Kidney glomerular epithelial cell (primary cell): ENCODE results near the gene AUH.
A peak's percentile ranks its signal among the peaks of the same experiment; 100 is the strongest.

Experiments
- DNase-seq: peaks from one replicate; lab custom pipeline; 2025; lab: John Stamatoyannopoulos, UW

Gene AUH

GRCh38 chr9:91295357-91295756 lies 66.4 kb downstream of the AUH start:
- DNase-seq, result no peak

- no peak for DNase-seq
Observed at GRCh38 chr9:91291866-91292265, 69.9 kb downstream of the AUH start.

- DNase-seq, result no peak
Observed at GRCh38 chr9:91289244-91289643, 72.5 kb downstream of the AUH start.

GRCh38 chr9:91285729-91286353 lies 75.9 kb downstream of the AUH start:
- DNase-seq, result no peak

- DNase-seq, result no peak
Observed at GRCh38 chr9:91282292-91282691, 79.4 kb downstream of the AUH start.

- no peak for DNase-seq
Observed at GRCh38 chr9:91279296-91280204, 82.2 kb downstream of the AUH start.

- no peak for DNase-seq
Observed at GRCh38 chr9:91276513-91276912, 85.2 kb downstream of the AUH start.

- DNase-seq, result no peak
Observed at GRCh38 chr9:91275655-91276054, 86.1 kb downstream of the AUH start.

GRCh38 chr9:91274949-91275492 lies 86.7 kb downstream of the AUH start:
- peak; percentile 35 for DNase-seq

GRCh38 chr9:91273853-91274552 lies 87.7 kb downstream of the AUH start:
- DNase-seq, result peak; percentile 43

- DNase-seq, result no peak
Observed at GRCh38 chr9:91271156-91271555, 90.6 kb downstream of the AUH start.

GRCh38 chr9:91269907-91270491 lies 91.7 kb downstream of the AUH start:
- no peak for DNase-seq

- no peak for DNase-seq
Observed at GRCh38 chr9:91266448-91266847, 95.3 kb downstream of the AUH start.

- DNase-seq, result no peak
Observed at GRCh38 chr9:91265514-91265913, 96.2 kb downstream of the AUH start.

- DNase-seq, result no peak
Observed at GRCh38 chr9:91261417-91261816, 100.3 kb downstream of the AUH start.

GRCh38 chr9:91259162-91259561 lies 102.6 kb downstream of the AUH start:
- no peak for DNase-seq

GRCh38 chr9:91258451-91258850 lies 103.3 kb downstream of the AUH start:
- DNase-seq, result no peak

- no peak for DNase-seq
Observed at GRCh38 chr9:91256235-91256634, 105.5 kb downstream of the AUH start.

- no peak for DNase-seq
Observed at GRCh38 chr9:91255327-91255726, 106.4 kb downstream of the AUH start.

- no peak for DNase-seq
Observed at GRCh38 chr9:91253488-91253887, 108.2 kb downstream of the AUH start.

- DNase-seq, result no peak
Observed at GRCh38 chr9:91248707-91249106, 113.0 kb downstream of the AUH start.

GRCh38 chr9:91247278-91247677 lies 114.4 kb downstream of the AUH start:
- DNase-seq, result no peak
